CD4-positive, CD25-positive, alpha-beta regulatory T cell (primary cell): ENCODE results near the gene ZFC3H1. TPM values are rescaled to one million over a fixed set of nuclear protein-coding genes. Genes with fewer than 3 reads are reported as not detected.

Source experiments
- ATAC-seq, 2 donors: fragments of 150-1000 bp; cut with Tn5 transposase; one replicate each; pipeline ENCODE4 v1.10.0; 2021; ENCODE audit warnings: low read depth in 2 of 2, moderate number of reproducible peaks in 2 of 2, moderate library complexity in 1 of 2
- DNase-seq, 3 donors: peaks; one replicate each; pipeline versions ENCODE4 v3.0.0 to v3.0.0-alpha.2; 2012 to 2022; ENCODE audit warnings: mixed read lengths in 1 of 3
- H3K27ac ChIP-seq: one replicate; pipeline ENCODE4 v1.7.0; 2013; ENCODE audit warnings: mild to moderate bottlenecking, low read length; ENCODE audit not compliant: insufficient read depth, poor library complexity, severe bottlenecking
- H3K27me3 ChIP-seq: one replicate; pipeline ENCODE4 v1.7.0; 2013; ENCODE audit warnings: low read length; ENCODE audit not compliant: control insufficient read depth, insufficient read depth
- H3K36me3 ChIP-seq: one replicate; pipeline ENCODE4 v1.7.0; 2013; ENCODE audit warnings: mild to moderate bottlenecking, low read length, moderate library complexity; ENCODE audit not compliant: control insufficient read depth, insufficient read depth
- H3K4me1 ChIP-seq: 2 replicates; pipeline ENCODE4 v1.7.0; 2013; ENCODE audit warnings: mild to moderate bottlenecking, low read length; ENCODE audit not compliant: insufficient read depth, control insufficient read depth, poor library complexity, severe bottlenecking
- H3K4me3 ChIP-seq: one replicate; pipeline ENCODE4 v1.7.0; 2013; ENCODE audit warnings: low read depth, mild to moderate bottlenecking, low read length, moderate library complexity
- H3K9me3 ChIP-seq, 2 experiments: 1 replicate in 1 of 2; 2 replicates in 1 of 2; pipeline ENCODE4 v1.7.0; 2013; ENCODE audit warnings: low read length in 2 of 2, mild to moderate bottlenecking in 1 of 2, moderate library complexity in 1 of 2; ENCODE audit not compliant: control insufficient read depth in 2 of 2
- H3K27ac Mint-ChIP-seq, 3 donors: one replicate each; pipeline ENCODE4 v1.8.0; 2020 to 2022; ENCODE audit warnings: mild to moderate bottlenecking in 3 of 3, mixed read lengths in 3 of 3, moderate library complexity in 2 of 3
- H3K27me3 Mint-ChIP-seq: one replicate; pipeline ENCODE4 v1.8.0; 2022; ENCODE audit warnings: mild to moderate bottlenecking, mixed read lengths
- H3K36me3 Mint-ChIP-seq: one replicate; pipeline ENCODE4 v1.8.0; 2020; ENCODE audit warnings: mixed read lengths
- H3K4me1 Mint-ChIP-seq, 4 donors: one replicate each; pipeline ENCODE4 v1.8.0; 2020 to 2022; ENCODE audit warnings: mixed read lengths in 4 of 4, mild to moderate bottlenecking in 1 of 4
- H3K4me3 Mint-ChIP-seq, 4 donors: one replicate each; pipeline ENCODE4 v1.8.0; 2020 to 2022; ENCODE audit warnings: mild to moderate bottlenecking in 4 of 4, mixed read lengths in 4 of 4, moderate library complexity in 3 of 4
- H3K9me3 Mint-ChIP-seq, 7 donors: one replicate each; pipeline ENCODE4 v1.8.0; 2020 to 2022; ENCODE audit warnings: mixed read lengths in 7 of 7, mild to moderate bottlenecking in 3 of 7, moderate library complexity in 2 of 7
- polyA plus RNA-seq, 4 donors: library from polyadenylated mRNA; unstranded; fragments of 300-500 nt; fragmentation: Illumina TruSeq; gene quantifications; one replicate each; pipeline ENCODE4 v1.2.3, GENCODE V29; 2021
- total RNA-seq: library from RNA; stranded (reverse); gene quantifications from one replicate; pipeline ENCODE4 v1.2.3, GENCODE V29; 2022

ZFC3H1 gene
- total and polyA plus RNA-seq, 5 donors from 2014 or later = 20.0 to 155 (median 29.1) TPM

- H3K4me3 ChIP-seq = no peak overlapping the region
- H3K27me3 Mint-ChIP-seq = peaks cover 8% of the 10 kb centered on the region
- H3K4me1 ChIP-seq = no peaks in the 10 kb centered on the region
- no peaks in the 10 kb centered on the region for H3K36me3 Mint-ChIP-seq
- no peak overlapping the region for H3K27ac Mint-ChIP-seq
- no peaks in the 10 kb centered on the region for H3K9me3 Mint-ChIP-seq
- H3K36me3 ChIP-seq = no peaks in the 10 kb centered on the region
- ATAC-seq (no peak), DNase-seq (no peak)
- H3K27me3 ChIP-seq = peaks cover 4% of the 10 kb centered on the region
- H3K27ac ChIP-seq = no peak overlapping the region
- H3K4me1 Mint-ChIP-seq = no peaks in the 10 kb centered on the region
- H3K9me3 ChIP-seq = no peaks in the 10 kb centered on the region
- no peak overlapping the region for H3K4me3 Mint-ChIP-seq
These were observed 96.1 kb downstream of the ZFC3H1 start for GRCh38 chr12:71567537-71567936.

GRCh38 chr12:71566655-71567054 is 97.0 kb downstream of the ZFC3H1 start:
- no peak for ATAC-seq
- H3K4me1 Mint-ChIP-seq = no peaks in the 10 kb centered on the region

GRCh38 chr12:71565535-71565934 is 98.1 kb downstream of the ZFC3H1 start:
- ATAC-seq = no peak
- Histone ChIP-seq H3K36me3 (no peaks in the 10 kb centered on the region), H3K4me1 (no peaks in the 10 kb centered on the region), H3K9me3 (no peaks in the 10 kb centered on the region), H3K27ac (no peak overlapping the region), H3K27me3 (peaks cover 4% of the 10 kb centered on the region), H3K4me3 (no peak overlapping the region)
- no peak for DNase-seq
- Mint-ChIP-seq H3K36me3 (no peaks in the 10 kb centered on the region), H3K9me3 (no peaks in the 10 kb centered on the region), H3K4me1 (no peaks in the 10 kb centered on the region), H3K4me3 (no peak overlapping the region), H3K27ac (no peak overlapping the region), H3K27me3 (peaks cover 8% of the 10 kb centered on the region)

More at GRCh38 chr12:71566655-71567054, 97.0 kb downstream of the ZFC3H1 start:
- no peak overlapping the region for H3K4me3 Mint-ChIP-seq
- H3K4me1 ChIP-seq = no peaks in the 10 kb centered on the region
- H3K27ac Mint-ChIP-seq = no peak overlapping the region
- peaks cover 4% of the 10 kb centered on the region for H3K27me3 ChIP-seq
- no peaks in the 10 kb centered on the region for H3K36me3 Mint-ChIP-seq
- no peaks in the 10 kb centered on the region for H3K9me3 Mint-ChIP-seq
- H3K4me3 ChIP-seq = no peak overlapping the region
- no peaks in the 10 kb centered on the region for H3K36me3 ChIP-seq
- H3K27me3 Mint-ChIP-seq = peaks cover 8% of the 10 kb centered on the region
- no peak overlapping the region for H3K27ac ChIP-seq
- DNase-seq = no peak
- no peaks in the 10 kb centered on the region for H3K9me3 ChIP-seq

GRCh38 chr12:71562676-71563595 is 100.7 kb downstream of the ZFC3H1 start:
- Mint-ChIP-seq H3K27ac (no peak overlapping the region), H3K27me3 (no peaks in the 10 kb centered on the region), H3K4me3 (no peak overlapping the region), H3K4me1 (no peaks in the 10 kb centered on the region), H3K36me3 (no peaks in the 10 kb centered on the region), H3K9me3 (no peaks in the 10 kb centered on the region)
- no peak for ATAC-seq
- Histone ChIP-seq H3K27ac (no peak overlapping the region), H3K4me1 (no peaks in the 10 kb centered on the region), H3K27me3 (peaks cover 4% of the 10 kb centered on the region), H3K4me3 (no peak overlapping the region), H3K36me3 (no peaks in the 10 kb centered on the region), H3K9me3 (no peaks in the 10 kb centered on the region)
- no peak for DNase-seq

Other genes starting within 250 kb of the ZFC3H1 start
- not detected for gene LGR5, start 224.1 kb downstream of the ZFC3H1 start, total RNA-seq
- gene LGR5, start 224.1 kb downstream of the ZFC3H1 start, polyA plus RNA-seq = not detected
- gene THAP2, start 453 bp upstream of the ZFC3H1 start, total RNA-seq = 25.0 TPM
- gene THAP2, start 453 bp upstream of the ZFC3H1 start, polyA plus RNA-seq = 10 to 100 TPM in 1 of 4 donors, 1 to 10 TPM in 3; 6.7 to 10.7 (median 7.8) TPM
- 10.8 TPM for gene TMEM19, start 22.2 kb upstream of the ZFC3H1 start, total RNA-seq
- 10 to 100 TPM; 23.7 to 33.3 (median 26.6) TPM for gene TMEM19, start 22.2 kb upstream of the ZFC3H1 start, polyA plus RNA-seq
- 76.2 TPM for gene RAB21, start 91.0 kb upstream of the ZFC3H1 start, total RNA-seq
- gene RAB21, start 91.0 kb upstream of the ZFC3H1 start, polyA plus RNA-seq = 10 to 100 TPM; 29.9 to 43.5 (median 35.8) TPM
- 96.2 TPM for gene TBC1D15, start 175.9 kb upstream of the ZFC3H1 start, total RNA-seq
- 10 to 100 TPM; 49.6 to 74.4 (median 61.6) TPM for gene TBC1D15, start 175.9 kb upstream of the ZFC3H1 start, polyA plus RNA-seq